ENCODE measurements around the gene GNA14.
"Not testable (repeated sequence)": the region's sequence is repeated elsewhere in the genome, so short reads cannot be mapped to it uniquely, and the experiment has no call there.

The GNA14 gene

GRCh38 chr9:77402286-77402685 is 245.8 kb downstream of the GNA14 start:
- DNase-seq (ENCODE audit: low read depth): no peak

GRCh38 chr9:77399964-77400363 is 248.2 kb downstream of the GNA14 start:
- DNase-seq (ENCODE audit: low read depth): no peak

GRCh38 chr9:77398581-77398980 is 249.5 kb downstream of the GNA14 start:
- DNase-seq (ENCODE audit: low read depth): not testable (repeated sequence)

- DNase-seq (ENCODE audit: low read depth): no peak
Measured at GRCh38 chr9:77392328-77392727, 255.8 kb downstream of the GNA14 start.

- no peak for DNase-seq (ENCODE audit: low read depth)
Measured at GRCh38 chr9:77391834-77392233, 256.3 kb downstream of the GNA14 start.

- no peak for DNase-seq (ENCODE audit: low read depth)
Measured at GRCh38 chr9:77386187-77386586, 261.9 kb downstream of the GNA14 start.

GRCh38 chr9:77384406-77384805 is 263.7 kb downstream of the GNA14 start:
- DNase-seq (ENCODE audit: low read depth): no peak

- no peak for DNase-seq (ENCODE audit: low read depth)
Measured at GRCh38 chr9:77375956-77376532, 272.1 kb downstream of the GNA14 start.

- DNase-seq (ENCODE audit: low read depth): no peak
Measured at GRCh38 chr9:77374266-77374665, 273.9 kb downstream of the GNA14 start.

Measured in non-pigmented ciliary epithelial cell (primary cell).